SU-DHL-6 (cell line): ENCODE data around the gene CELSR1.

Source experiments
- H2AFZ ChIP-seq: fragments of 200-600 bp; sonication (generic); 2 replicates; pipeline ENCODE4 v1.6.1; 2014; ENCODE audit warnings: low read depth, mild to moderate bottlenecking, moderate library complexity, mixed read lengths, antibody characterized with exemption, low read length; ENCODE audit not compliant: severe bottlenecking
- H3F3A ChIP-seq: fragments of 200-600 bp; shearing (Covaris generic); 2 replicates; pipeline ENCODE4 v1.6.0; 2016; ENCODE audit warnings: antibody characterized with exemption, mild to moderate bottlenecking; ENCODE audit not compliant: insufficient read depth
- H3K27ac ChIP-seq: fragments of 200-600 bp; sonication (generic); 2 replicates; pipeline ENCODE4 v1.5.1; 2016; ENCODE audit warnings: low read depth, mild to moderate bottlenecking, low read length, moderate library complexity, mixed read lengths
- H3K27me3 ChIP-seq: fragments of 200-600 bp; sonication (generic), shearing (Covaris generic); 2 replicates; pipeline ENCODE4 v1.6.0; 2014; ENCODE audit warnings: mild to moderate bottlenecking, low read length
- H3K36me3 ChIP-seq: fragments of 200-600 bp; sonication (generic); 2 replicates; pipeline ENCODE4 v1.6.1; 2014; ENCODE audit warnings: mild to moderate bottlenecking, low read length, mixed read lengths
- H3K4me2 ChIP-seq: fragments of 300-600, 200-600 bp; shearing (Covaris generic), sonication (generic); 2 replicates; pipeline ENCODE4 v1.6.0; 2014; ENCODE audit warnings: low read length, low read depth, mild to moderate bottlenecking; ENCODE audit not compliant: poor library complexity, severe bottlenecking
- H3K4me3 ChIP-seq: fragments of 200-600 bp; sonication (generic); 2 replicates; pipeline ENCODE4 v1.5.1; 2014; ENCODE audit warnings: antibody characterized with exemption, low read length, mild to moderate bottlenecking, mixed read lengths; ENCODE audit not compliant: insufficient read depth, poor library complexity, severe bottlenecking
- H3K79me2 ChIP-seq: fragments of 200-600 bp; sonication (generic); 2 replicates; pipeline ENCODE4 v1.6.1; 2014; ENCODE audit warnings: mild to moderate bottlenecking, low read length, moderate library complexity; ENCODE audit not compliant: insufficient read depth
- H3K9ac ChIP-seq: fragments of 200-600 bp; sonication (generic); 2 replicates; pipeline ENCODE4 v1.7.0; 2014; ENCODE audit warnings: mild to moderate bottlenecking, low read length
- H3K9me2 ChIP-seq: fragments of 200-600 bp; sonication (generic); replicated peaks from 2 replicates; pipeline ENCODE4 v1.6.1; 2014; ENCODE audit warnings: low read length; ENCODE audit not compliant: insufficient read depth
- H3K9me3 ChIP-seq: fragments of 200-600 bp; sonication (generic); 2 replicates; pipeline ENCODE4 v1.6.1; 2014; ENCODE audit warnings: low read length, mixed read lengths; ENCODE audit not compliant: insufficient read depth
- H4K20me1 ChIP-seq: fragments of 200-600 bp; sonication (generic); 2 replicates; pipeline ENCODE4 v1.6.1; 2014; ENCODE audit warnings: low read depth, mild to moderate bottlenecking, antibody characterized with exemption, low read length, moderate library complexity, mixed read lengths
- CTCF ChIP-seq: fragments of 200-600 bp; sonication (generic); IDR thresholded peaks from one replicate; pipeline ENCODE4 v1.5.1; 2017; ENCODE audit warnings: antibody characterized with exemption, mild to moderate bottlenecking, low read length, moderate library complexity; ENCODE audit not compliant: insufficient read depth, poor library complexity, severe bottlenecking
- EZH2phosphoT487 ChIP-seq: fragments of 200-600 bp; sonication (generic), shearing (Covaris generic); conservative IDR thresholded peaks from 2 replicates; pipeline ENCODE4 v1.6.1; 2018; ENCODE audit warnings: mild to moderate bottlenecking, antibody characterized with exemption, low read length, moderate library complexity, mixed read lengths

The CELSR1 gene

GRCh38 chr22:46513908-46514550 lies 23.4 kb downstream of the CELSR1 start:
- Histone ChIP-seq H3K79me2 (no peaks in the 10 kb centered on the region), H3K9me3 (no peaks in the 10 kb centered on the region), H3K4me2 (no peak overlapping the region), H4K20me1 (no peaks in the 10 kb centered on the region), H3K4me3 (no peak overlapping the region), H3K9ac (no peak overlapping the region), H3K27me3 (no peaks in the 10 kb centered on the region), H2AFZ (no peak overlapping the region), H3K27ac (no peak overlapping the region), H3F3A (no peaks in the 10 kb centered on the region), H3K9me2 (no peaks in the 10 kb centered on the region), H3K36me3 (no peaks in the 10 kb centered on the region)
- TF ChIP-seq CTCF: no peak
- TF ChIP-seq EZH2phosphoT487: no peak

DNA sequence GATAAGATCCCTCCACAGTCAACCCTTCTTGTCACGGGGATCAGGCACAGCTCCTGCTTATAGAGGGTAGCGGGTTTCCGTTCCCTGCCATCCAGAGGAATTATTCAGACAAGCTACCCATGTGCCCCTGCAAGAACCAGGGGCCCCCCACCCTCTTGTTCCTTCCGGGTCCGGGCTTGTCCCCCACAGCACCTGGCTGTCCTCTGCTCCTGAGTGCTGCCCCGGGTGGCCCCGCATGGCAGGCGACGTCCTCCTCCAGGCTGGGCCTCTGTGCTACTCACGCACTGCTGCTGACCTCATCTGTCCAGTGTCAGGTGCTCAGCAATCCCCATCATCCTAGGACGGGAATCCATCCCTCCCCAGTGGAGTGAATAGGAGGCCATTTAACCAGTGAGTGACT lies 24.7 kb downstream of the CELSR1 start:
- Histone ChIP-seq H3K36me3 (no peaks in the 10 kb centered on the region), H3K27me3 (no peaks in the 10 kb centered on the region), H2AFZ (no peak overlapping the region), H3K9ac (no peak overlapping the region), H4K20me1 (no peaks in the 10 kb centered on the region), H3F3A (no peaks in the 10 kb centered on the region), H3K79me2 (no peaks in the 10 kb centered on the region), H3K4me2 (no peak overlapping the region), H3K9me2 (no peaks in the 10 kb centered on the region), H3K9me3 (no peaks in the 10 kb centered on the region), H3K27ac (no peak overlapping the region), H3K4me3 (no peak overlapping the region)
- TF ChIP-seq CTCF (no peak), EZH2phosphoT487 (no peak)

GRCh38 chr22:46512039-46512370 lies 25.4 kb downstream of the CELSR1 start:
- Histone ChIP-seq H3K9ac (no peak overlapping the region), H3F3A (no peaks in the 10 kb centered on the region), H4K20me1 (no peaks in the 10 kb centered on the region), H3K27me3 (no peaks in the 10 kb centered on the region), H3K9me3 (no peaks in the 10 kb centered on the region), H3K36me3 (no peaks in the 10 kb centered on the region), H3K4me3 (no peak overlapping the region), H3K4me2 (no peak overlapping the region), H3K79me2 (no peaks in the 10 kb centered on the region), H3K27ac (no peak overlapping the region), H3K9me2 (no peaks in the 10 kb centered on the region), H2AFZ (no peak overlapping the region)
- TF ChIP-seq EZH2phosphoT487 (no peak), CTCF (no peak)
